ENCODE measurements around the gene GNG13.

GNG13 gene

DNA sequence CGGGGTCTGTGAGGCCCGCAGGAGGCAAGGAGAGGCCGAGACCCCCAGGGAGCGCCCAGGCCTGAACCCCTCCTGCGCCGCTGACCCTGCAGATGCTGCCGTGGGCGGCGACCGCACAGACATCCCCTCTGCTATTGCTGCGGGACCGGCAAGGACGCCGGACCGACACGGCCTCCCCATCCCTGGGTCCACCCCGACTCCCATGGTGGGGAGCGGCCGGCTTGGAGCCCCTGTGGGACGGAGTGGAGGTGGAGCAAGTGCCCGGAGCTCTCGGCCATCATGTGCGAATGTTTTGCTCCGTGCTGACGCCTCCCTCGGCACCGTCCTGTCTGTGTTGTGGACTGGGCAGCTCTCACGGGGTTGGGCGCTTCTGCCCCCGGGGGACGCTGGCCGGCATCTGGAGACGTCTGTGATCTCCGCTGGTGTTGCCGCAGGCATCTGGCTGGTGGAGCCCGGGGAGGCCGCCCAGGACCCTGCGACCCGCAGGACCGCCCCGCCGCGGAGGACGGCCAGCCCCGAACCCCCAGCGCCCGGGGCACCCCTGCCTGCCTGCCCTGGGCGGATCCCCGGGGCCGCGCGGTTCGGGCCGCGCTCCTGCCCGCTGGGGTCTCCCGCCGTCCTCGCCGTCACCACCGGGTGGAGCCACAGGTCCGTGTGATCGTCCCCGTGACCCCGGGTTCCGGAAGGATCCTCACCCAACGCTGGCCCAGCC is 12.8 kb upstream of the GNG13 start:
- DNase-seq (ENCODE audit: low spot score), result peak; percentile 60

DNA sequence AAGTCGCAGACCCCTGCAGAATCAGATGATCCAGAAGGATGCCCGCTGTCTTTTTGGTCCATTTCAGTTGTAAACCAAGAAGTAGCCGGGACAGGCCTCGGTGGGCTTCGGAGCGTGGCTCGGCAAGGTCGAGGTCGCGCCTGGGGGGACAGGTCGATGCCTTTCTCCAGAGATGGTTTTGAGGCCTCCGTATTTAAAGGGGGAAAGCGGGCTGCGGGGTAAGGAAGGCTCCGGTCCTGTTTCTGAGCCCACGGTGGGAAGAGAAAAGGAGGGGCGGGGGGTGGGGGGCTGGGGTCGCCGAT is 7.5 kb upstream of the GNG13 start:
- no peak for DNase-seq (ENCODE audit: low spot score)

GRCh38 chr16:807347-808084 is 7.0 kb upstream of the GNG13 start:
- peak; percentile 96 for DNase-seq (ENCODE audit: low spot score)

GRCh38 chr16:805474-805873 is 4.9 kb upstream of the GNG13 start:
- DNase-seq (ENCODE audit: low spot score), result no peak

GRCh38 chr16:804193-805048 is 3.9 kb upstream of the GNG13 start:
- DNase-seq (ENCODE audit: low spot score), result no peak

DNA sequence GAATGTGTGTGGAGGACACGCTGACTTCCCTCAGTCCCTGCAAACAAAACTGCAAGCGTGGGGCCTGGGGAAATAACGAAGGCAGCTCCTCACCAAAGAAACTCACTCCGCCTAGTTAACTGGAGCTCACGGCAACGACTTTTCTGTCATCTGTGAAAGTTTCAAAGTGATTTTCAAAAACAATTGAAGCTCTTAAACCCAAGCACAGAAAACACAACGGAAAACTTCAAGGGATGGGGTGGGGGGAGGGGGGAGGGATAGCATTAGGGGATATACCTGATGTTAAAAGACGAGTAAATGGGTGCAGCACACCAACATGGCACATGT is 3.2 kb upstream of the GNG13 start:
- no peak for DNase-seq (ENCODE audit: low spot score)

GRCh38 chr16:802914-803753 is 2.6 kb upstream of the GNG13 start:
- no peak for DNase-seq (ENCODE audit: low spot score)

DNA sequence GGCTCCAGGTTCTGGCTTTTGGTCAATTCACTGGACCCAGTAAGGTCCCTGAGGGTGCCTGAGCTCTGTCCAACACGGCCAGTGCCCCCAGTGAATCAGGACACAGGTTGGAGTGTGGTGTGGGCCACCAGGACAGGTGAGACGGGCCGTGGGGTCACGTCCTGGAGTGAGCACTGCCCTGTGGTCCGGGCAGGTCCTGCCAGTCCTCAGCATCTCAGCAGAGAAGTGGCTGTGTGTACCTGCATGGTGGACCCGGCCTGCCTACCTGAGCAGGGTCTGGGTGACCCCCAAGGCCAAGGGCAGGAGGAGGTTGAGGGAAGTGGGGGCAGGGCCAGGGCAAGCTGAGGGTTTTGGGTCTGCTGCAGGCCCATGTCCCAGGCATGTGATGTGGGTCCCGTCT is 1.9 kb upstream of the GNG13 start:
- no peak for DNase-seq (ENCODE audit: low spot score)

DNA sequence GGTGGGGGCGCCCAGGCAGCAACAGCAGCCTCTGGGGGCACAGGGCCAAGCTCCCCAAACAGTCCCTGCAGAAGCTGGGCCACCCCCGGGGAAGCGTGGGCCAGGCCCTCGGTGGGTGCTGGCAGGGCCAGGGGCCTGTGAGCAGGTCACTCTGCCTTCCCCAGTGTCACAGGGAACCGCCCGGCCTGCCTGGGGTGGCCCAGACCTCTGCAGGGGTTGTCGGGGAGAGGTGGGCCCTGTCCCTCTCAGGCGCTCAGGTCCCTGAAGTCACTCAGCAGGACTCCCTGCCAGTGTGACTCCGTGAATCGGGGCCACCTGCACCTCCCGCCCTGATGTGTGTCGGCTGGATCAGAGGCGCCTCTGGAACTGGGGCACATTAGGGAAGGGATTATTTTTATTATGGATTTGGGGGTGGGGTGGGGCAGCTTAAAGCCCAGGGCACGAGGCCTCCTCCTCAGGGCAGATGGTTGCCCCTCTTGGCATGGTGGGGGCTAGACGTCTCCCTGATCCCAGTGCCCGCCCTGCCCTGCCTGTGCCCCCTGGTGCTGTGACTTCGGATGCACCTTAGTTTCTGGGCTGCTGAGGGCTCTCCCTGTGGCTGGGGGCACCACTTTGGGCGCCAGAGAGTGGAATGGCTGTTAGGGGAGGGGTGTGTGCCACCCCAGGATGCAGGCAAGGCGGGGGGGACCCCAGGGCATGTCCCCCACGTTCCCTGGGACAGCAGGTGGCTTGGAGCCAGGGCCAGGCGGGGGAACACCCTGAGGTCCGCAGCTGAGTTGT is 1.2 kb upstream of the GNG13 start:
- no peak for DNase-seq (ENCODE audit: low spot score)

GRCh38 chr16:800834-801511 is 439 bp upstream of the GNG13 start:
- no peak for DNase-seq (ENCODE audit: low spot score)

DNA sequence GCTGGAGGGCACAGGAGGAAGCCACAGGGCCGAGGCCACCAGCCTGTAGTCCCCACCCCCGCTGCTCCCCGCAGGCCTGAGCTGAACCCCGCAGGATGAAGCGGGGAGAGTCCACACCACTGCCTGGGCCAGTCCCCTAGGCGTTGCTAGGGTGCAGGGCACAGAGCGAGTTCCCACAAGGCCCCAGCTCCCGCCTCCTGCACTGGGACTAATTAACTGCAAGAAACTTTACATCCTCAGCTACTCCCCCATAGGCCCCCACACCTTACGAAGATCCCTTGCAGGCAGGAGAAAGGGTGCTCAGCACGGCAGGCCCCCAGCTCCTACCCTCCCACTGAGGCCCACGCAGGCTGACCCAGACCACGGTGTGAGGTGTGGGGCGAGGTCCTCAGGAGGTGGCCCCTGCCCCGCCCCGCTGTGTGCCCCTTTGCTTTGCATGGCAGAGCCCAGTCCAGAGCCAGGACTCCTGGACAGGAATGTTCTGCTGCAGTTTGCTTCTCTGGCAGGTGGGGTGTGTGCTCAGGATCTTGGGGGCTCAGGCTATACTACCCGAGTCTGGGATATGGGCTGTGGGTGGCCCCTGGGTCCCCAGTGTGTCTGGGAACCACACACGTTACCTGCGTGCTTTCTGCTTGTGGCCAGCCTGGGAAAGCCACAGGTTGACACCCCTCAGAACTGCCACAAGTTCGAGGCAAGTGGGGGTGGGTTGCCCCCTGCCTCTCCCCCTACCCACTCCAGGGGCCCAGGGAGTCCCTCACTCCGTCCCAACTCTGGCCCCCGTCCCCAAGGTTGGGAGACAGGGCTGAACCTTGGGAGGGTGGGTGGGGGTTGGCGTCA is 1.2 kb downstream of the GNG13 start:
- no peak for DNase-seq (ENCODE audit: low spot score)

- DNase-seq (ENCODE audit: low spot score), result no peak
Observed at GRCh38 chr16:798666-799065, 1.9 kb downstream of the GNG13 start.

DNA sequence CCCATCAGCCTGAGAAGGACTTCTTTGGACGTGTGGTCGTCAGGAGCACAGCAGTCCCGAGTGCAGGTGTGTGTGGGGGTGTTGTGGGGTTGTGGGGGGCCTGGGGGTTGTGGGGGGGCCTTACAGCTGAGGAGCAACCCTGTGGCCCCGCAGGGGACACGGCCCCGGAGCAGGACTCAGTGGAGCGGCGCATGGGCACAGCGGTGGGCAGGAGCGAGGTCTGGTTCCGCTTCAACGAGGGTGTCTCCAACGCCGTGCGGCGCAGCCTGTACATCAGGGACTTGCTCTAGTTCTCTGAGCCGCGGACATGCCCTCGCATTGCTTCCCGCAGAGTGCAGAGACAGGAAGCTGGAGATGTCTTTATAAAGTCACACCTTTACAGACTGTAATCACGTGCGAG is 2.8 kb downstream of the GNG13 start:
- no peak for DNase-seq (ENCODE audit: low spot score)

GRCh38 chr16:797120-797420 is 3.5 kb downstream of the GNG13 start:
- DNase-seq (ENCODE audit: low spot score), result no peak

DNA sequence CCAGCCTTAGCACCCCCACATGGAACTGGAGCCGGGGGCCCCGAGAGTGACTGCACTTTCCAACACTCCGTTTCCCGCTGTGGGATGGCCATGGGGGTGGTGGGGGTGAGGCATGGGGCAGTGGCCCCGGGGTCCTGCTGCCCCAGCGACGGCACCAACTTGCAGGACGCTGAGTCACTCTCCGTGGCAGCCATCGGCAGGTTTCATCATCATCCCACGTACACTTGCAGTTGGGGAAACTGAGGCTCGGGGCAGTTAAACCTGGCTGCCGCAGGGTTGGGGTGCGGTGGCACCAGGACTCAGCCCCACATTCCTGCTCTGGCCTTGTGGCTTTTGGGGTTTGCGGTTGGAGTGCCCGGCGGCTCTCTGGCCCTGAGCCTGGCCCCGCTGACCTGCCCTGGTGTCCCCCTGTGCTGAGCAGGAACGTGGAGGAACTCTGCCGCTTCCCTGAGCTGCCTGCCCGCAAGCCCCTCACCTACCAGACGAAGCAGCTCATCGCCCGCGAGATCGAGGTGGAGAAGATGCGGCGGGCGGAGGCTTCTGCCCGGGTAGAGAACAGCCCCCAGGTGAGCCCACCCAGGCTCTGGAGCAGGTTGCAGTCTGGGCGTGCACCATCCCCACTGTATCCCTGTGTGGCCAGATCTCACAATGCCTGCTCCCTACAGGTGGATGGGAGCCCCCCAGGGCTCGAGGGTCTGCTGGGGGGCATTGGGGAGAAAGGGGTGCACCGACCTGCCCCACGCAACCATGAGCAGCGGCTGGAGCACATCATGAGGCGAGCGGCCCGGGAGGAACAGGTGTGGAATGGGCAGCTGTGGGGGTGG is 4.0 kb downstream of the GNG13 start:
- DNase-seq (ENCODE audit: low spot score), result no peak

DNA sequence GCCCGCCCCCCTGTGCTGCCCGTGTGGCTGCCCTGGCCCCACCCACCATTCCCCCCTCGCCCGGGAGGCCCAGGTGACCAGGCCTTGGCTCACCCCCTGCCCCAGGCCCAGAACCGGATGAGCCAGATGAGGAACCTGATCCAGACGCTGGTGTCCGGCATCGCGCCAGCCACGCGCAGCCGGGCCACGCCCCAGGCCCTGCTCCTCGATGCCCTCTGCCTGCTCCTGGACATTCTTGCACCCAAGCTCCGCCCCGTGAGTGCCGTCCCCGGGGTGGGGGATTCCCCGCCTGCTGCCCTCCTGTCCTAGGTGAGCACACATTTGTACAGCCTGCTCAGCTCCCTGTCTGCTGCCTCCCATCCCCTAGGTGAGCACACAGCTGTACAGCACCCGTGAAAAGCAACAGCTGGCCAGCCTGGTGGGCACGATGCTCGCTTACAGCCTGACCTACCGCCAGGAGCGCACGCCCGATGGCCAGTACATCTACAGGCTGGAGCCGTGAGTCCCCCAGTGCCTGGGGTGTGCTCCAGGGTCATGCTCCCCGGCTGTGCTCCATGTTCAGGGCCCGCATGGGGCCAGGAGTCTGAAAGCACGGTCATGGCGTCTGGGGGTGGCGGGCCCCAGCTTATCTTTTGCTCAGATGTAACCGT is 4.8 kb downstream of the GNG13 start:
- DNase-seq (ENCODE audit: low spot score), result no peak

DNA sequence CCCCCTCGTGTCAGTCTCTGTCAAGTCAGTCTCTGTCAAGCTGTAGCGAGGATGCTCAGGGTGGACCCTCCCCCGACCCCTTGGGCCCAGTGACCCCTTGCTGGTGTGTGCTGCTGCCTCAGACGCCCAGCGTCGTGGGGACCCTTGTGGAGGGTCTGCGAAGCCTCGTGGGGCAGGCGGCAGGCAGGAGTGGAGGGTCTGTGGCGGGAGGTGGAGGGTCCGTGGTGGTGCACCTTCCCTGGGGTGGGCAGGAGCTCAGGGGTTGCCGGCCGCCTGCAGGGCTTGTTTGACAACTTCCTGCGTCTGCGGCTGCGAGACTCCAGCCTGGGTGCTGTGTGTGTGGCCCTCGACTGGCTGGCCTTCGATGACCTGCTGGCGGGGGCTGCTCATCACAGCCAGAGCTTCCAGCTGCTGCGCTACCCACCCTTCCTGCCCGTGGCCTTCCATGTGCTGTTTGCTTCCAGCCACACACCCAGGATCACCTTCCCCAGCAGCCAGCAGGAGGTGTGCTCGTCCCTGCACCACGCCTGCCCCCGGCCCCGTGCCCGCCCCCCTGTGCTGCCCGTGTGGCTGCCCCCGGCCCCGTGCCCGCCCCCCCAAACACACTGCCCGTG is 5.6 kb downstream of the GNG13 start:
- DNase-seq (ENCODE audit: low spot score), result no peak

DNA sequence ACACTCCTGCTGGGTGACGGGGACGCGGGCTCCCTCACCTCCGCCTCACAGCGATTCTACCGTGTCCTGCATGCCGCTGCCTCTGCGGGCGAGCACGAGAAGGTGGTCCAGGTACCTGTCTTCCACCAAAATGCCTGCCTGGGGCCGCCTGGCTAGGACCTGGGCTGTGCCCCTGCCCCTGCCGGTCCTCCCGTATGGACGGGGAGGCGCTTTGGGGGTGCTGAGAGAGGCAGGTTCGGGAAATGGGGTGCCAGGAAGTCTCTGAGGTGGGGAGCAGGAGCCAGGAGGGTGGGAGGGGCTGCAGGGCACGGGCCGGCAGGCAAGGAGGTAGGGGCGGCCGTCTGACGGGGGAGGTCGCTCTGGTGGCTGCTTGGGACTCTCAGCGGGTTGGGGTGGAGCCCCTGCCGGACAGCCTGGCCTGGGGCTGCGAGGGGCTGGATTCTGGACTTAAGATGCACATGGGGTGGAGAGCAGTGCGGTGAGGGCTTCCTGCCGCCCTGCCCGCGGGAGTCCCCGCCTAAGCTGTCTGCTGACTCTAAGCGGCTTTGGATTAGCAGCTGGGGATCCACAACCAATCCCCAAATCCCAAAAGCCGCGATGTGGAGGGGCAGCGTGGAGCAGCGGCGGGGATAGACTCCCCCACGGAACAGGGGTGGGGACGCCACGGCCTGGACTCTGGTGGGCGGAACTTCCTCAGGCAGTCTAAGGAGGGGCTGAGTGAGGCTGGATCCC is 6.3 kb downstream of the GNG13 start:
- no peak for DNase-seq (ENCODE audit: low spot score)

All from Ammon's horn (tissue), 1 donor.